ENCODE data around the gene PDS5B. TPM values are rescaled to one million over a fixed set of nuclear protein-coding genes. Genes with fewer than 3 reads are reported as not detected.

Gene PDS5B
- total RNA-seq, 2 donors from 2014 or later: 14.7 to 16.2 TPM

- no peak overlapping the region for H3K4me3 ChIP-seq
- no peaks in the 10 kb centered on the region for H3K9me3 ChIP-seq
- H3K27ac ChIP-seq: no peak overlapping the region
- no peaks in the 10 kb centered on the region for H3K27me3 ChIP-seq
- no peak for DNase-seq (ENCODE audit: low spot score)
- no peaks in the 10 kb centered on the region for H3K36me3 ChIP-seq
- no peak for TF ChIP-seq CTCF (IDR thresholded peaks at IDR 0.05)
- peaks cover 0 to 20% of the 10 kb centered on the region in 2 donors for H3K4me1 ChIP-seq
These were observed 56.6 kb downstream of the PDS5B start for GRCh38 chr13:32642858-32643257.

DNA sequence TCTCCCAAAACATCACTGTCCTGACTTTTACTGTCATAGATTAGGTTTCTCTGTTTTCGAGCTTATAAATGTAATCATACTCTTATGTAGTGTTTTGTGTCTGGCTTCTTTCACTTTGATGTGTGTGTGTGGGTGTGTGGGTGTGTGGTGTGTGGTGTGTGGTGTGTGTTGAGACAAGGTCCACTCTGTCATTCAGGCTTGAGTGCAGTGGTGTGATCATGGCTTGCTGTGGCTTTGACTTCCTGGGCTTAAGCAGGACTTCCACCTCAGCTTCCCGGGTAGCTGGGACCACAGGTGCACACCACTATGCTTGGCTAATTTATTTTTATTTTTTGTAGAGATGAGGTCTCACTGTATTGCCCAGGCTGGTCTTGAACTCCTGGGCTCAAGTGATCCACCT lies 59.6 kb downstream of the PDS5B start:
- peaks cover 0 to 24% of the 10 kb centered on the region in 2 donors for H3K4me1 ChIP-seq
- H3K9me3 ChIP-seq: no peaks in the 10 kb centered on the region
- no peak overlapping the region for H3K4me3 ChIP-seq
- no peaks in the 10 kb centered on the region for H3K27me3 ChIP-seq
- H3K27ac ChIP-seq: no peak overlapping the region
- H3K36me3 ChIP-seq: no peaks in the 10 kb centered on the region
- DNase-seq (ENCODE audit: low spot score): no peak
- TF ChIP-seq CTCF (IDR thresholded peaks at IDR 0.05): no peak

- Histone ChIP-seq H3K36me3 (no peaks in the 10 kb centered on the region), H3K4me1 (peaks cover 0 to 16% of the 10 kb centered on the region in 2 donors), H3K27ac (no peak overlapping the region), H3K4me3 (no peak overlapping the region), H3K9me3 (no peaks in the 10 kb centered on the region), H3K27me3 (no peaks in the 10 kb centered on the region)
- no peak for TF ChIP-seq CTCF (IDR thresholded peaks at IDR 0.05)
- DNase-seq (ENCODE audit: low spot score): no peak
These were observed 61.7 kb downstream of the PDS5B start for GRCh38 chr13:32647926-32648325.

- no peaks in the 10 kb centered on the region for H3K27me3 ChIP-seq
- H3K9me3 ChIP-seq: peaks cover 0 to 1% of the 10 kb centered on the region in 2 donors
- peak; percentile 36 to 79 for TF ChIP-seq CTCF (IDR thresholded peaks at IDR 0.05)
- no peak overlapping the region for H3K27ac ChIP-seq
- peak; percentile 72 for DNase-seq (ENCODE audit: low spot score)
- no peak overlapping the region for H3K4me3 ChIP-seq
- H3K36me3 ChIP-seq: no peaks in the 10 kb centered on the region
- peaks cover 0 to 16% of the 10 kb centered on the region in 2 donors for H3K4me1 ChIP-seq
These were observed 64.6 kb downstream of the PDS5B start for GRCh38 chr13:32650705-32651311.

- no peak for TF ChIP-seq CTCF (IDR thresholded peaks at IDR 0.05)
- Histone ChIP-seq H3K36me3 (peaks cover 6% of the 10 kb centered on the region), H3K9me3 (peaks cover 0 to 15% of the 10 kb centered on the region in 2 donors), H3K27me3 (no peaks in the 10 kb centered on the region), H3K4me3 (no peak overlapping the region), H3K27ac (no peak overlapping the region), H3K4me1 (no peaks in the 10 kb centered on the region)
- no peak for DNase-seq (ENCODE audit: low spot score)
These were observed 71.1 kb downstream of the PDS5B start for GRCh38 chr13:32657309-32657708.

DNA sequence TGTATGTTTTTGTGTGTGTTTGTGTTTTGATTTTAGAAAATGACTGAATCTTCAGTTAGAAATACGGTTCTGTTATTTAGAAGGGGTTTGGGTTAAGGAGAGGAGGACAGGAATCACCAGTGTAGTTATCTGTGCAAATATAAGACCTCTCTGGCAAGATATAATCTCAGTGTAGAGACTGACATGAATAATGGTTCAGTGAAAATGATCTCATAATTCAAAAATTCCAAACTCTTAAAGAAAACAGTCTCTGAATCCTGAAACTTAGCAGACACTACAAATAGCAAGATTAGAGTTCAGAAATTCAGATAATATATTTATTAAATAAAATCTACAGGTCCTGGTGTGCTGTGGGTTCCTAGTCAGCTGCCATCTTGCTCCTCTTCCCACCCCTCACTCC lies 73.5 kb downstream of the PDS5B start:
- H3K36me3 ChIP-seq: peaks cover 6% of the 10 kb centered on the region
- H3K27ac ChIP-seq: no peak overlapping the region
- no peaks in the 10 kb centered on the region for H3K27me3 ChIP-seq
- TF ChIP-seq CTCF (IDR thresholded peaks at IDR 0.05): no peak
- no peak overlapping the region for H3K4me3 ChIP-seq
- DNase-seq (ENCODE audit: low spot score): no peak
- H3K9me3 ChIP-seq: peaks cover 0 to 15% of the 10 kb centered on the region in 2 donors
- H3K4me1 ChIP-seq: no peaks in the 10 kb centered on the region
